Mesendoderm (in vitro differentiated cells): ENCODE measurements around the gene CADPS2.

Experiments used
- DNase-seq: peaks from one replicate; pipeline ENCODE4 v3.0.0; 2013
- H2AK5ac ChIP-seq: 2 replicates; pipeline ENCODE4 v1.6.1; 2013; ENCODE audit warnings: low read length, inconsistent platforms
- H2BK120ac ChIP-seq: 2 replicates; pipeline ENCODE4 v1.6.1; 2013; ENCODE audit warnings: low read depth, mild to moderate bottlenecking, low read length, moderate library complexity, mixed read lengths
- H2BK15ac ChIP-seq: replicated peaks from 2 replicates; pipeline ENCODE4 v1.6.1; 2013; ENCODE audit warnings: low read depth, mild to moderate bottlenecking, moderate library complexity
- H2BK5ac ChIP-seq: 2 replicates; pipeline ENCODE4 v1.6.1; 2013; ENCODE audit warnings: low read length, inconsistent platforms
- H3K18ac ChIP-seq: 2 replicates; pipeline ENCODE4 v1.6.1; 2013; ENCODE audit warnings: mild to moderate bottlenecking, low read length, mixed read lengths
- H3K23ac ChIP-seq: one replicate; pipeline ENCODE4 v1.6.1; 2013; ENCODE audit warnings: low read length
- H3K27ac ChIP-seq: 2 replicates; pipeline ENCODE4 v1.5.1; 2013; ENCODE audit warnings: low read depth, mild to moderate bottlenecking, inconsistent platforms, low read length, moderate library complexity
- H3K27me3 ChIP-seq: 2 replicates; pipeline ENCODE4 v1.6.1; 2013; ENCODE audit warnings: low read length, control low read depth, mild to moderate bottlenecking, inconsistent platforms; ENCODE audit not compliant: insufficient read depth, poor library complexity
- H3K36me3 ChIP-seq: 2 replicates; pipeline ENCODE4 v1.6.1; 2013; ENCODE audit warnings: low read length, inconsistent platforms; ENCODE audit not compliant: control insufficient read depth, insufficient read depth
- H3K4ac ChIP-seq: one replicate; pipeline ENCODE4 v1.6.1; 2013; ENCODE audit warnings: low read depth, mild to moderate bottlenecking, low read length, moderate library complexity
- H3K4me1 ChIP-seq: 2 replicates; pipeline ENCODE4 v1.6.1; 2013; ENCODE audit warnings: low read depth, low read length, inconsistent platforms; ENCODE audit not compliant: control insufficient read depth
- H3K4me2 ChIP-seq: 2 replicates; pipeline ENCODE4 v1.6.1; 2013; ENCODE audit warnings: low read length
- H3K4me3 ChIP-seq: 2 replicates; pipeline ENCODE4 v1.5.1; 2013; ENCODE audit warnings: mild to moderate bottlenecking, low read length
- H3K56ac ChIP-seq: one replicate; pipeline ENCODE4 v1.6.1; 2013; ENCODE audit warnings: low read length
- H3K79me1 ChIP-seq: 2 replicates; pipeline ENCODE4 v1.6.1; 2013; ENCODE audit warnings: low read length, inconsistent platforms
- H3K79me2 ChIP-seq: 2 replicates; pipeline ENCODE4 v1.6.1; 2013; ENCODE audit warnings: mild to moderate bottlenecking, low read length; ENCODE audit not compliant: control insufficient read depth, insufficient read depth
- H3K9ac ChIP-seq: 2 replicates; pipeline ENCODE4 v1.6.1; 2013; ENCODE audit warnings: low read length, inconsistent platforms
- H4K5ac ChIP-seq: one replicate; pipeline ENCODE4 v1.6.1; 2013; ENCODE audit warnings: low read length
- H4K8ac ChIP-seq: one replicate; pipeline ENCODE4 v1.6.1; 2013; ENCODE audit warnings: low read depth, mild to moderate bottlenecking, control low read depth, low read length, moderate library complexity
- WGBS: extraction: QIAGEN DNeasy Blood & Tissue Kit; methylation state at CpG from one replicate; pipeline ENCODE4 v1.1.7; 2013; ENCODE audit warnings: low lambda C conversion rate, missing lambda C conversion rate; ENCODE audit not compliant: insufficient coverage; ENCODE audit errors: extremely low coverage; 5-methylcytosine and 5-hydroxymethylcytosine counted together

Gene CADPS2

DNA sequence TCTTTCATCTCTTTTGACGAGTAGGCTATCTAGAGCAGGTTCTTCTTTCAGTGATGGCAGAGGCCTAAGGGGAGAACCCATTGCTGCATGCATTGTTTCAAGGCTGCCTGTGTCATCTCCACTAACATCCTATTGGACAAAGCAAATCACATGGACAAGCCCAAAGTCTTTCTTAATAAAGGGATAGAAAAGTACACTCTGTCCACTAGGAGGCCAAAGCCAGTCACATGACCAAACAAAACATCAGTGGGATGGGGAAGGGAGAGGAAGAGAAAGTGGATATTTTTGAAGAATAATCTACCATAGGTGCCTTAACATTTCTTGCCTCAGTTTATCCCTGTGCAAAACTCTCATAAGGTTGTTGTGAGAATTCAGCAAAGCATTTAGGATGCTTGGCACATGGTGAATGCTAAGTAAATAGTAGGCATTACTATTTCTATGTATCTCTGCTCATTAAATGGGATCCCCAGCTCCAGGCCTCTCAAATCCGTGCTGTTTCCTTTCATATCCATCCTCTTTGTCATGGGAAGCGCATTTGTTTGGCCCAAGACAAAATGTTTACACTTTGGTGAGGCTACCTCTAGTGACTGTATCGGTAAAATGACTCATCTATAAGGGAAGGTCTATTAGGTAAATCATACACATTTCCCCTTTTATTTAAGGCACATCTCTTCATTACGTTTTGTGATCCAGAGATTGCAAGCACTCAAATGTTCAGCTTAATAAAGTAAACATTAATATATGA is 16.7 kb upstream of the CADPS2 start:
- Histone ChIP-seq H2BK5ac (no peak overlapping the region), H2BK120ac (no peak overlapping the region), H3K36me3 (no peaks in the 10 kb centered on the region), H4K8ac (no peak overlapping the region), H3K56ac (no peak overlapping the region), H3K27me3 (no peaks in the 10 kb centered on the region), H2AK5ac (no peak overlapping the region), H3K23ac (no peak overlapping the region), H3K9ac (no peak overlapping the region), H3K4me3 (no peak overlapping the region), H3K79me2 (no peaks in the 10 kb centered on the region), H3K79me1 (no peaks in the 10 kb centered on the region), H2BK15ac (no peak overlapping the region), H3K27ac (no peak overlapping the region), H4K5ac (no peak overlapping the region), H3K4me2 (no peak overlapping the region), H3K4ac (no peak overlapping the region), H3K18ac (no peak overlapping the region), H3K4me1 (no peaks in the 10 kb centered on the region)
- DNase-seq = peak; percentile 62
- no CpG with 5 or more reads among the region's 5 CpGs for WGBS

- Histone ChIP-seq H3K79me1 (no peaks in the 10 kb centered on the region), H4K5ac (no peak overlapping the region), H3K27me3 (no peaks in the 10 kb centered on the region), H3K9ac (no peak overlapping the region), H3K4ac (no peak overlapping the region), H3K4me3 (no peak overlapping the region), H2AK5ac (no peak overlapping the region), H3K27ac (no peak overlapping the region), H3K23ac (no peak overlapping the region), H2BK120ac (no peak overlapping the region), H3K79me2 (no peaks in the 10 kb centered on the region), H4K8ac (no peak overlapping the region), H3K4me1 (no peaks in the 10 kb centered on the region), H3K56ac (no peak overlapping the region), H3K18ac (no peak overlapping the region), H2BK15ac (no peak overlapping the region), H3K36me3 (no peaks in the 10 kb centered on the region), H3K4me2 (no peak overlapping the region), H2BK5ac (no peak overlapping the region)
- no CpG with 5 or more reads among the region's 3 CpGs for WGBS
- no peak for DNase-seq
Measured at GRCh38 chr7:122901250-122901649, 15.0 kb upstream of the CADPS2 start.

DNA sequence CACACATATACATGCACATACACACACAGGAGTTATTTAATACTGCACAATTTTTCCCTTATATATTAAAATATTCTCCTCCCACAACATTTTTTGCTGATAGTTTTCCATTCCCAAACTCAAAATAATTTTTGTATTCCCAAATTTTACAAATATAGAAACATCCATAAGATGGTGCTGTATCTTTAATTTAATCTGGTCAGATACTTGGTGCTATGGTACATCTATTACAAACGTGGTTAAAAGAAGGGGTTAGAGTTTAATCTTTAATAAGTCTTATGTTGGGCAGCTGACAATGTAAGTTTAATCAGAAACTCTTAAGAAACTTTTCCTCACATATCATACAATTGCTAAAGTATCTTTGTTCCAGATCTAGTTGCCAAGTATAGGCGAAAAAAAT is 10.2 kb upstream of the CADPS2 start:
- H4K8ac ChIP-seq = no peak overlapping the region
- no peaks in the 10 kb centered on the region for H3K79me1 ChIP-seq
- H3K79me2 ChIP-seq = no peaks in the 10 kb centered on the region
- H4K5ac ChIP-seq = no peak overlapping the region
- no peak overlapping the region for H3K18ac ChIP-seq
- H3K36me3 ChIP-seq = no peaks in the 10 kb centered on the region
- H2AK5ac ChIP-seq = no peak overlapping the region
- no peak overlapping the region for H2BK5ac ChIP-seq
- no peak overlapping the region for H3K4me3 ChIP-seq
- H3K4me2 ChIP-seq = no peak overlapping the region
- no peak overlapping the region for H2BK120ac ChIP-seq
- no peaks in the 10 kb centered on the region for H3K27me3 ChIP-seq
- no peak overlapping the region for H2BK15ac ChIP-seq
- no CpG with 5 or more reads among the region's 2 CpGs for WGBS
- H3K56ac ChIP-seq = no peak overlapping the region
- no peak for DNase-seq
- H3K23ac ChIP-seq = no peak overlapping the region
- H3K27ac ChIP-seq = no peak overlapping the region
- no peak overlapping the region for H3K9ac ChIP-seq
- no peak overlapping the region for H3K4ac ChIP-seq
- no peaks in the 10 kb centered on the region for H3K4me1 ChIP-seq

GRCh38 chr7:122893486-122893885 is 7.2 kb upstream of the CADPS2 start:
- Histone ChIP-seq H4K5ac (no peak overlapping the region), H3K4me2 (no peak overlapping the region), H3K4me1 (no peaks in the 10 kb centered on the region), H2AK5ac (no peak overlapping the region), H3K27ac (no peak overlapping the region), H4K8ac (no peak overlapping the region), H3K23ac (no peak overlapping the region), H3K4me3 (no peak overlapping the region), H3K27me3 (no peaks in the 10 kb centered on the region), H2BK15ac (no peak overlapping the region), H3K9ac (no peak overlapping the region), H3K36me3 (no peaks in the 10 kb centered on the region), H2BK120ac (no peak overlapping the region), H2BK5ac (no peak overlapping the region), H3K4ac (no peak overlapping the region), H3K79me1 (no peaks in the 10 kb centered on the region), H3K79me2 (no peaks in the 10 kb centered on the region), H3K18ac (no peak overlapping the region), H3K56ac (no peak overlapping the region)
- no peak for DNase-seq
- no CpG with 5 or more reads among the region's 2 CpGs for WGBS

- H2BK120ac ChIP-seq = no peak overlapping the region
- H3K79me2 ChIP-seq = no peaks in the 10 kb centered on the region
- H3K4me1 ChIP-seq = no peaks in the 10 kb centered on the region
- H4K5ac ChIP-seq = no peak overlapping the region
- H3K27ac ChIP-seq = no peak overlapping the region
- no peak overlapping the region for H3K4me2 ChIP-seq
- no peak overlapping the region for H2BK15ac ChIP-seq
- no peak overlapping the region for H3K4me3 ChIP-seq
- no peak overlapping the region for H2AK5ac ChIP-seq
- WGBS = no CpG with 5 or more reads among the region's 1 CpG
- H3K23ac ChIP-seq = no peak overlapping the region
- H4K8ac ChIP-seq = no peak overlapping the region
- H3K27me3 ChIP-seq = peaks cover 3% of the 10 kb centered on the region
- H3K56ac ChIP-seq = no peak overlapping the region
- H3K4ac ChIP-seq = no peak overlapping the region
- no peak overlapping the region for H3K18ac ChIP-seq
- no peaks in the 10 kb centered on the region for H3K79me1 ChIP-seq
- no peaks in the 10 kb centered on the region for H3K36me3 ChIP-seq
- H2BK5ac ChIP-seq = no peak overlapping the region
- no peak for DNase-seq
- no peak overlapping the region for H3K9ac ChIP-seq
Measured at GRCh38 chr7:122889116-122889515, 2.9 kb upstream of the CADPS2 start.

DNA sequence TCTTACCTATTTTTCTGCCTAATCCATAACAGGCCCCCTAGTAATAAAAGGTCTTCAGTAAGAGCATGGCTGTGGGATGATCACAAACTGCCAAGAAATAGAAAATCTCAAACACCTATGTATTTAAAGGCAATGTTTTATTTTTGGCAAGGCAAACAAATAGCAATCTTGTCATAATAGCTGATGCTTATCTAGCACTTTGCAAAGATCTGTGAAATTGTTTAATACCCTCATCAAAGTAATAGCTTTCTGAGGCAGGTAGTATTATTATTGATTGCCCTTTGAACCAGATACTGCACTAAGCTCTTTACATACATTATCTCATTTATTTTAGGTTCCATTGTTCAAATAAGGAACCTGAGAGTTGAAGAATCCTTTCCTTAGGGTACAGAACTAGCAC is 1.6 kb upstream of the CADPS2 start:
- no peak overlapping the region for H2BK15ac ChIP-seq
- no peak overlapping the region for H3K56ac ChIP-seq
- H3K79me1 ChIP-seq = no peaks in the 10 kb centered on the region
- no peak overlapping the region for H2BK5ac ChIP-seq
- H3K4me1 ChIP-seq = no peaks in the 10 kb centered on the region
- H3K79me2 ChIP-seq = no peaks in the 10 kb centered on the region
- no peak overlapping the region for H3K18ac ChIP-seq
- no peaks in the 10 kb centered on the region for H3K36me3 ChIP-seq
- peaks cover 3% of the 10 kb centered on the region for H3K27me3 ChIP-seq
- H4K5ac ChIP-seq = no peak overlapping the region
- no peak overlapping the region for H2AK5ac ChIP-seq
- H2BK120ac ChIP-seq = no peak overlapping the region
- no peak overlapping the region for H3K27ac ChIP-seq
- H3K23ac ChIP-seq = no peak overlapping the region
- no peak overlapping the region for H3K4me3 ChIP-seq
- no peak overlapping the region for H3K4ac ChIP-seq
- H4K8ac ChIP-seq = no peak overlapping the region
- no peak overlapping the region for H3K9ac ChIP-seq
- DNase-seq = no peak
- no peak overlapping the region for H3K4me2 ChIP-seq
